DND-41 (cell line): Measurements from ENCODE around the gene SH3GLB1.

Experiments
- ATAC-seq: fragments of 200-7000 bp; cut with Tn5 transposase; 3 replicates; pipeline ENCODE4 v1.9.1; 2021; ENCODE audit warnings: low read depth; ENCODE audit not compliant: insufficient read depth
- DNase-seq: peaks from one replicate; pipeline ENCODE4 v3.0.0-alpha.2; 2020
- H2AFZ ChIP-seq: 2 replicates; pipeline ENCODE4 v1.6.0; 2012; ENCODE audit warnings: low read depth, low read length
- H3K27ac ChIP-seq: 2 replicates; pipeline ENCODE4 v1.5.1; 2012; ENCODE audit warnings: low read length, inconsistent platforms
- H3K27me3 ChIP-seq: fragments of 200-600 bp; sonication (generic); 2 replicates; pipeline ENCODE4 v1.6.0; 2012; ENCODE audit warnings: low read length, mild to moderate bottlenecking, inconsistent platforms; ENCODE audit not compliant: insufficient read depth, poor library complexity
- H3K36me3 ChIP-seq: 2 replicates; pipeline ENCODE4 v1.5.1; 2012; ENCODE audit warnings: low read length, inconsistent platforms; ENCODE audit not compliant: insufficient read depth
- H3K4me1 ChIP-seq: 2 replicates; pipeline ENCODE4 v1.5.1; 2012; ENCODE audit warnings: mild to moderate bottlenecking, low read length; ENCODE audit not compliant: insufficient read depth
- H3K4me2 ChIP-seq: 2 replicates; pipeline ENCODE4 v1.6.0; 2012; ENCODE audit warnings: mild to moderate bottlenecking, moderate library complexity, low read length, inconsistent platforms; ENCODE audit not compliant: insufficient read depth
- H3K4me3 ChIP-seq, 2 experiments: fragments of 200-600 bp in 1 of 2; shearing (Covaris generic) in 1 of 2; 2 replicates each; pipeline ENCODE4 v1.5.1; 2012 to 2016; ENCODE audit warnings: inconsistent platforms in 2 of 2, low read length in 2 of 2, mild to moderate bottlenecking in 2 of 2, low read depth in 1 of 2, moderate library complexity in 1 of 2
- H3K79me2 ChIP-seq: 2 replicates; pipeline ENCODE4 v1.6.0; 2012; ENCODE audit warnings: low read length, inconsistent platforms; ENCODE audit not compliant: insufficient read depth
- H3K9ac ChIP-seq: 2 replicates; pipeline ENCODE4 v1.6.0; 2012; ENCODE audit warnings: low read depth, mild to moderate bottlenecking, inconsistent platforms, low read length, moderate library complexity
- H3K9me3 ChIP-seq: 2 replicates; pipeline ENCODE4 v1.5.1; 2012; ENCODE audit warnings: low read length, moderate library complexity, mild to moderate bottlenecking, inconsistent platforms; ENCODE audit not compliant: insufficient read depth, severe bottlenecking
- H4K20me1 ChIP-seq: 2 replicates; pipeline ENCODE4 v1.6.0; 2012; ENCODE audit warnings: low read length; ENCODE audit not compliant: insufficient read depth
- CTCF ChIP-seq: IDR thresholded peaks from 2 replicates; pipeline ENCODE4 v1.5.1; 2012; ENCODE audit warnings: borderline replicate concordance, low read length, moderate library complexity, mild to moderate bottlenecking; ENCODE audit not compliant: poor library complexity, severe bottlenecking; ENCODE audit errors: extremely low read depth
- EZH2 ChIP-seq: IDR thresholded peaks from 3 replicates; pipeline ENCODE4 v1.6.1; 2012; ENCODE audit warnings: borderline replicate concordance, low read depth, mild to moderate bottlenecking, moderate library complexity, low read length, inconsistent platforms; ENCODE audit not compliant: severe bottlenecking

SH3GLB1 gene

GRCh38 chr1:86714561-86715244, 10.3 kb downstream of the SH3GLB1 start:
- peaks cover 83% of the 10 kb centered on the region for H3K79me2 ChIP-seq
- H3K9me3 ChIP-seq: no peaks in the 10 kb centered on the region
- no peak for TF ChIP-seq EZH2
- no peak for TF ChIP-seq CTCF
- no peak overlapping the region for H2AFZ ChIP-seq
- no peak overlapping the region for H3K9ac ChIP-seq
- H3K4me1 ChIP-seq: no peaks in the 10 kb centered on the region
- H3K27ac ChIP-seq: no peak overlapping the region
- no peaks in the 10 kb centered on the region for H3K27me3 ChIP-seq
- no peak overlapping the region for H3K4me3 ChIP-seq
- H3K36me3 ChIP-seq: peaks cover 33% of the 10 kb centered on the region
- no peak overlapping the region for H3K4me2 ChIP-seq
- ATAC-seq (no peak), DNase-seq (no peak)
- peaks cover 21% of the 10 kb centered on the region; the same call in 1 of the 2 replicates for H4K20me1 ChIP-seq

- Histone ChIP-seq H3K36me3 (peaks cover 65% of the 10 kb centered on the region), H3K27ac (no peak overlapping the region), H3K9ac (no peak overlapping the region), H3K27me3 (no peaks in the 10 kb centered on the region), H3K4me1 (no peaks in the 10 kb centered on the region), H3K4me2 (no peak overlapping the region), H3K79me2 (peaks cover 46% of the 10 kb centered on the region), H4K20me1 (peaks cover 15% of the 10 kb centered on the region; the same call in 1 of the 2 replicates), H3K4me3 (no peak overlapping the region), H2AFZ (no peak overlapping the region), H3K9me3 (no peaks in the 10 kb centered on the region)
- TF ChIP-seq CTCF (no peak), EZH2 (no peak)
- ATAC-seq (no peak), DNase-seq (no peak)
Measured at GRCh38 chr1:86718786-86719185, 14.4 kb downstream of the SH3GLB1 start.

GRCh38 chr1:86731416-86731815, 27.0 kb downstream of the SH3GLB1 start:
- Histone ChIP-seq H3K9me3 (no peaks in the 10 kb centered on the region), H4K20me1 (no peaks in the 10 kb centered on the region), H3K4me1 (no peaks in the 10 kb centered on the region), H3K4me3 (no peak overlapping the region), H2AFZ (no peak overlapping the region), H3K9ac (no peak overlapping the region), H3K27me3 (no peaks in the 10 kb centered on the region), H3K27ac (no peak overlapping the region), H3K4me2 (no peak overlapping the region), H3K36me3 (peaks cover 61% of the 10 kb centered on the region), H3K79me2 (no peaks in the 10 kb centered on the region)
- DNase-seq: no peak
- TF ChIP-seq CTCF: no peak
- TF ChIP-seq EZH2: no peak
- no peak for ATAC-seq
